NCI-H345 treated with DMSO at 0.1 percent for 48 hours (cell line): ENCODE measurements around the gene KANK4.

Experiments used
- DNase-seq: peaks from one replicate; lab custom pipeline; 2025; ENCODE audit not compliant: unreplicated experiment; lab: John Stamatoyannopoulos, UW

The KANK4 gene

GRCh38 chr1:62307895-62308492 lies 11.2 kb downstream of the KANK4 start:
- no peak for DNase-seq

GRCh38 chr1:62307446-62307845 lies 11.8 kb downstream of the KANK4 start:
- no peak for DNase-seq

GRCh38 chr1:62306065-62306464 lies 13.2 kb downstream of the KANK4 start:
- DNase-seq, result no peak

- DNase-seq, result no peak
Measured at GRCh38 chr1:62304975-62305374, 14.3 kb downstream of the KANK4 start.

GRCh38 chr1:62304515-62304914 lies 14.7 kb downstream of the KANK4 start:
- DNase-seq, result no peak

GRCh38 chr1:62301726-62302390 lies 17.4 kb downstream of the KANK4 start:
- no peak for DNase-seq

GRCh38 chr1:62299426-62300200 lies 19.6 kb downstream of the KANK4 start:
- DNase-seq, result peak; percentile 65

GRCh38 chr1:62295921-62296491 lies 23.2 kb downstream of the KANK4 start:
- no peak for DNase-seq

GRCh38 chr1:62294261-62294660 lies 25.0 kb downstream of the KANK4 start:
- no peak for DNase-seq

GRCh38 chr1:62288662-62289061 lies 30.6 kb downstream of the KANK4 start:
- no peak for DNase-seq

GRCh38 chr1:62288224-62288623 lies 31.0 kb downstream of the KANK4 start:
- DNase-seq, result no peak

GRCh38 chr1:62286786-62287224 lies 32.4 kb downstream of the KANK4 start:
- DNase-seq, result no peak

- no peak for DNase-seq
Measured at GRCh38 chr1:62285984-62286785, 33.0 kb downstream of the KANK4 start.

- no peak for DNase-seq
Measured at GRCh38 chr1:62285440-62285839, 33.8 kb downstream of the KANK4 start.

GRCh38 chr1:62283986-62284385 lies 35.2 kb downstream of the KANK4 start:
- DNase-seq, result no peak

GRCh38 chr1:62282909-62283755 lies 36.1 kb downstream of the KANK4 start:
- DNase-seq, result no peak

- DNase-seq, result no peak
Measured at GRCh38 chr1:62281922-62282555, 37.2 kb downstream of the KANK4 start.

- DNase-seq, result no peak
Measured at GRCh38 chr1:62280960-62281465, 38.2 kb downstream of the KANK4 start.

GRCh38 chr1:62280150-62280549 lies 39.1 kb downstream of the KANK4 start:
- no peak for DNase-seq
